ENCODE measurements around the gene IGLON5.

IGLON5 gene

GRCh38 chr19:51319649-51320279 lies 8.3 kb downstream of the IGLON5 start:
- Histone ChIP-seq H3K36me3 (ENCODE audit: control insufficient read depth, insufficient read depth, low read length) (no peaks in the 10 kb centered on the region), H3K9ac (ENCODE audit: low read length) (no peak overlapping the region), H3K4me3 (ENCODE audit: low read length) (no peak overlapping the region), H3K27me3 (ENCODE audit: control insufficient read depth, insufficient read depth, low read length) (peaks cover 5% of the 10 kb centered on the region), H3K27ac (ENCODE audit: low read depth, low read length) (no peak overlapping the region), H3K4me1 (ENCODE audit: control insufficient read depth, insufficient read depth, low read length) (no peaks in the 10 kb centered on the region)

- H3K4me3 ChIP-seq (ENCODE audit: low read length), result no peak overlapping the region
- no peak overlapping the region for H3K9ac ChIP-seq (ENCODE audit: low read length)
- H3K27ac ChIP-seq (ENCODE audit: low read depth, low read length), result no peak overlapping the region
- H3K27me3 ChIP-seq (ENCODE audit: control insufficient read depth, insufficient read depth, low read length), result peaks cover 5% of the 10 kb centered on the region
- H3K36me3 ChIP-seq (ENCODE audit: control insufficient read depth, insufficient read depth, low read length), result no peaks in the 10 kb centered on the region
- H3K4me1 ChIP-seq (ENCODE audit: control insufficient read depth, insufficient read depth, low read length), result no peaks in the 10 kb centered on the region
Observed at GRCh38 chr19:51320280-51320657, 8.8 kb downstream of the IGLON5 start.

GRCh38 chr19:51321799-51322198 lies 10.4 kb downstream of the IGLON5 start:
- Histone ChIP-seq H3K4me1 (ENCODE audit: control insufficient read depth, insufficient read depth, low read length) (no peaks in the 10 kb centered on the region), H3K4me3 (ENCODE audit: low read length) (no peak overlapping the region), H3K27me3 (ENCODE audit: control insufficient read depth, insufficient read depth, low read length) (peaks cover 9% of the 10 kb centered on the region), H3K9ac (ENCODE audit: low read length) (no peak overlapping the region), H3K27ac (ENCODE audit: low read depth, low read length) (no peak overlapping the region), H3K36me3 (ENCODE audit: control insufficient read depth, insufficient read depth, low read length) (no peaks in the 10 kb centered on the region)

- H3K9ac ChIP-seq (ENCODE audit: low read length), result no peak overlapping the region
- no peaks in the 10 kb centered on the region for H3K4me1 ChIP-seq (ENCODE audit: control insufficient read depth, insufficient read depth, low read length)
- H3K27me3 ChIP-seq (ENCODE audit: control insufficient read depth, insufficient read depth, low read length), result peaks cover 14% of the 10 kb centered on the region
Observed at GRCh38 chr19:51323481-51324166, 12.2 kb downstream of the IGLON5 start.

GRCh38 chr19:51324167-51324481 lies 12.7 kb downstream of the IGLON5 start:
- H3K4me1 ChIP-seq (ENCODE audit: control insufficient read depth, insufficient read depth, low read length), result no peaks in the 10 kb centered on the region
- H3K27ac ChIP-seq (ENCODE audit: low read depth, low read length), result no peak overlapping the region
- peaks cover 14% of the 10 kb centered on the region for H3K27me3 ChIP-seq (ENCODE audit: control insufficient read depth, insufficient read depth, low read length)
- H3K4me3 ChIP-seq (ENCODE audit: low read length), result no peak overlapping the region
- no peak overlapping the region for H3K9ac ChIP-seq (ENCODE audit: low read length)
- no peaks in the 10 kb centered on the region for H3K36me3 ChIP-seq (ENCODE audit: control insufficient read depth, insufficient read depth, low read length)

More at GRCh38 chr19:51323481-51324166, 12.2 kb downstream of the IGLON5 start:
- Histone ChIP-seq H3K36me3 (ENCODE audit: control insufficient read depth, insufficient read depth, low read length) (no peaks in the 10 kb centered on the region), H3K4me3 (ENCODE audit: low read length) (no peak overlapping the region), H3K27ac (ENCODE audit: low read depth, low read length) (no peak overlapping the region)

- Histone ChIP-seq H3K36me3 (ENCODE audit: control insufficient read depth, insufficient read depth, low read length) (no peaks in the 10 kb centered on the region), H3K27ac (ENCODE audit: low read depth, low read length) (no peak overlapping the region), H3K27me3 (ENCODE audit: control insufficient read depth, insufficient read depth, low read length) (peaks cover 14% of the 10 kb centered on the region), H3K4me3 (ENCODE audit: low read length) (no peak overlapping the region), H3K4me1 (ENCODE audit: control insufficient read depth, insufficient read depth, low read length) (no peaks in the 10 kb centered on the region), H3K9ac (ENCODE audit: low read length) (no peak overlapping the region)
Observed at GRCh38 chr19:51325161-51325976, 13.9 kb downstream of the IGLON5 start.

- peaks cover 14% of the 10 kb centered on the region for H3K27me3 ChIP-seq (ENCODE audit: control insufficient read depth, insufficient read depth, low read length)
- H3K9ac ChIP-seq (ENCODE audit: low read length), result no peak overlapping the region
- no peak overlapping the region for H3K4me3 ChIP-seq (ENCODE audit: low read length)
- H3K36me3 ChIP-seq (ENCODE audit: control insufficient read depth, insufficient read depth, low read length), result no peaks in the 10 kb centered on the region
- H3K4me1 ChIP-seq (ENCODE audit: control insufficient read depth, insufficient read depth, low read length), result no peaks in the 10 kb centered on the region
- no peak overlapping the region for H3K27ac ChIP-seq (ENCODE audit: low read depth, low read length)
Observed at GRCh38 chr19:51326216-51327065, 15.0 kb downstream of the IGLON5 start.

- peaks cover 14% of the 10 kb centered on the region for H3K27me3 ChIP-seq (ENCODE audit: control insufficient read depth, insufficient read depth, low read length)
- H3K9ac ChIP-seq (ENCODE audit: low read length), result no peak overlapping the region
- H3K4me1 ChIP-seq (ENCODE audit: control insufficient read depth, insufficient read depth, low read length), result no peaks in the 10 kb centered on the region
- no peak overlapping the region for H3K27ac ChIP-seq (ENCODE audit: low read depth, low read length)
- no peak overlapping the region for H3K4me3 ChIP-seq (ENCODE audit: low read length)
- H3K36me3 ChIP-seq (ENCODE audit: control insufficient read depth, insufficient read depth, low read length), result no peaks in the 10 kb centered on the region
Observed at GRCh38 chr19:51327066-51328001, 15.9 kb downstream of the IGLON5 start.

GRCh38 chr19:51329411-51329810 lies 18.0 kb downstream of the IGLON5 start:
- peaks cover 9% of the 10 kb centered on the region for H3K27me3 ChIP-seq (ENCODE audit: control insufficient read depth, insufficient read depth, low read length)
- H3K36me3 ChIP-seq (ENCODE audit: control insufficient read depth, insufficient read depth, low read length), result no peaks in the 10 kb centered on the region
- no peaks in the 10 kb centered on the region for H3K4me1 ChIP-seq (ENCODE audit: control insufficient read depth, insufficient read depth, low read length)
- no peak overlapping the region for H3K4me3 ChIP-seq (ENCODE audit: low read length)
- no peak overlapping the region for H3K9ac ChIP-seq (ENCODE audit: low read length)
- no peak overlapping the region for H3K27ac ChIP-seq (ENCODE audit: low read depth, low read length)

GRCh38 chr19:51330366-51330765 lies 18.9 kb downstream of the IGLON5 start:
- H3K4me3 ChIP-seq (ENCODE audit: low read length), result no peak overlapping the region
- H3K27me3 ChIP-seq (ENCODE audit: control insufficient read depth, insufficient read depth, low read length), result peaks cover 9% of the 10 kb centered on the region
- no peak overlapping the region for H3K27ac ChIP-seq (ENCODE audit: low read depth, low read length)
- H3K36me3 ChIP-seq (ENCODE audit: control insufficient read depth, insufficient read depth, low read length), result no peaks in the 10 kb centered on the region
- H3K9ac ChIP-seq (ENCODE audit: low read length), result no peak overlapping the region
- H3K4me1 ChIP-seq (ENCODE audit: control insufficient read depth, insufficient read depth, low read length), result no peaks in the 10 kb centered on the region

GRCh38 chr19:51331193-51331592 lies 19.7 kb downstream of the IGLON5 start:
- Histone ChIP-seq H3K27me3 (ENCODE audit: control insufficient read depth, insufficient read depth, low read length) (peaks cover 6% of the 10 kb centered on the region), H3K4me1 (ENCODE audit: control insufficient read depth, insufficient read depth, low read length) (no peaks in the 10 kb centered on the region), H3K4me3 (ENCODE audit: low read length) (no peak overlapping the region), H3K27ac (ENCODE audit: low read depth, low read length) (no peak overlapping the region), H3K9ac (ENCODE audit: low read length) (no peak overlapping the region), H3K36me3 (ENCODE audit: control insufficient read depth, insufficient read depth, low read length) (no peaks in the 10 kb centered on the region)

Measured in rectal smooth muscle tissue (tissue), 1 donor.